H9 (cell line): ENCODE measurements around the gene PNKD. TPM values are rescaled to one million over a fixed set of nuclear protein-coding genes. Genes with fewer than 3 reads are reported as not detected.

Source experiments
- DNase-seq: peaks from one replicate; pipeline ENCODE4 v3.0.0-alpha.2; 2017
- H2AFZ ChIP-seq: one replicate; pipeline ENCODE4 v1.6.1; 2013; ENCODE audit warnings: mild to moderate bottlenecking, low read length, control low read depth, moderate library complexity
- H2AK5ac ChIP-seq: 2 replicates; pipeline ENCODE4 v1.6.1; 2013; ENCODE audit warnings: low read length, control low read depth, mixed read lengths; ENCODE audit not compliant: insufficient read length
- H2BK120ac ChIP-seq: one replicate; pipeline ENCODE4 v1.6.1; 2013; ENCODE audit warnings: low read depth, mild to moderate bottlenecking, low read length, control low read depth, inconsistent platforms; ENCODE audit not compliant: poor library complexity, severe bottlenecking
- H2BK12ac ChIP-seq: 2 replicates; pipeline ENCODE4 v1.6.1; 2013; ENCODE audit warnings: low read length, control low read depth, mixed read lengths, low read depth; ENCODE audit not compliant: insufficient read length
- H2BK15ac ChIP-seq: 2 replicates; pipeline ENCODE4 v1.6.1; 2013; ENCODE audit warnings: low read depth, low read length, control low read depth
- H2BK20ac ChIP-seq: one replicate; pipeline ENCODE4 v1.6.1; 2013; ENCODE audit warnings: low read depth, mild to moderate bottlenecking, low read length, control low read depth, inconsistent platforms; ENCODE audit not compliant: poor library complexity, severe bottlenecking
- H2BK5ac ChIP-seq: 2 replicates; pipeline ENCODE4 v1.6.1; 2013; ENCODE audit warnings: low read length, control low read depth, mixed read lengths; ENCODE audit not compliant: insufficient read length
- H3K14ac ChIP-seq: 2 replicates; pipeline ENCODE4 v1.6.1; 2013; ENCODE audit warnings: low read length, control low read depth; ENCODE audit not compliant: insufficient read depth
- H3K18ac ChIP-seq: 2 replicates; pipeline ENCODE4 v1.6.1; 2013; ENCODE audit warnings: low read depth, mild to moderate bottlenecking, mixed read lengths, low read length, control low read depth; ENCODE audit not compliant: insufficient read length
- H3K23ac ChIP-seq: 2 replicates; pipeline ENCODE4 v1.6.1; 2013; ENCODE audit warnings: low read length, control low read depth, mixed read lengths, low read depth; ENCODE audit not compliant: insufficient read length
- H3K23me2 ChIP-seq: 2 replicates; pipeline ENCODE4 v1.6.1; 2013; ENCODE audit warnings: low read depth, mild to moderate bottlenecking, mixed read lengths, low read length, control low read depth; ENCODE audit not compliant: insufficient read length, poor library complexity, severe bottlenecking
- H3K27ac ChIP-seq: 2 replicates; pipeline ENCODE4 v1.5.1; 2013; ENCODE audit warnings: low read length, control low read depth, mixed read lengths, low read depth; ENCODE audit not compliant: insufficient read length
- H3K27me3 ChIP-seq: 2 replicates; pipeline ENCODE4 v1.6.1; 2013; ENCODE audit warnings: low read length, control low read depth, inconsistent platforms; ENCODE audit not compliant: insufficient read depth
- H3K4ac ChIP-seq: 2 replicates; pipeline ENCODE4 v1.6.1; 2013; ENCODE audit warnings: low read depth, mild to moderate bottlenecking, control low read depth, inconsistent platforms, low read length, moderate library complexity
- H3K4me1 ChIP-seq: 2 replicates; pipeline ENCODE4 v1.6.1; 2013; ENCODE audit warnings: low read length, control low read depth, inconsistent platforms; ENCODE audit not compliant: insufficient read depth
- H3K4me2 ChIP-seq: 2 replicates; pipeline ENCODE4 v1.6.1; 2013; ENCODE audit warnings: low read length, control low read depth, mixed read lengths; ENCODE audit not compliant: insufficient read length, insufficient read depth
- H3K56ac ChIP-seq: 2 replicates; pipeline ENCODE4 v1.6.1; 2013; ENCODE audit warnings: low read depth, mild to moderate bottlenecking, mixed read lengths, low read length, control low read depth; ENCODE audit not compliant: insufficient read length
- H3K79me1 ChIP-seq: 2 replicates; pipeline ENCODE4 v1.6.1; 2013; ENCODE audit warnings: low read depth, mild to moderate bottlenecking, moderate library complexity, low read length, control low read depth, inconsistent platforms; ENCODE audit not compliant: insufficient read depth, poor library complexity, severe bottlenecking
- H3K79me2 ChIP-seq: 2 replicates; pipeline ENCODE4 v1.6.1; 2013; ENCODE audit warnings: low read length, control low read depth, inconsistent platforms; ENCODE audit not compliant: insufficient read depth
- H3K9ac ChIP-seq: 2 replicates; pipeline ENCODE4 v1.6.1; 2013; ENCODE audit warnings: low read length, control low read depth, mixed read lengths; ENCODE audit not compliant: insufficient read length; ENCODE audit errors: extremely low read depth
- H3K9me3 ChIP-seq: one replicate; pipeline ENCODE4 v1.6.1; 2013; ENCODE audit warnings: low read depth, low read length, inconsistent platforms; ENCODE audit not compliant: control insufficient read depth
- H3T11ph ChIP-seq: one replicate; pipeline ENCODE4 v1.6.1; 2013; ENCODE audit warnings: mild to moderate bottlenecking, low read length, control low read depth, inconsistent platforms
- H4K20me1 ChIP-seq: one replicate; pipeline ENCODE4 v1.6.1; 2013; ENCODE audit not compliant: control insufficient read depth, insufficient read length, insufficient read depth
- H4K5ac ChIP-seq: 2 replicates; pipeline ENCODE4 v1.6.1; 2013; ENCODE audit warnings: low read depth, mild to moderate bottlenecking, mixed read lengths, low read length, control low read depth; ENCODE audit not compliant: insufficient read length
- H4K8ac ChIP-seq: replicated peaks from 2 replicates; pipeline ENCODE4 v1.6.1; 2013; ENCODE audit warnings: low read length, control low read depth, mixed read lengths, low read depth; ENCODE audit not compliant: insufficient read length
- H4K91ac ChIP-seq: 2 replicates; pipeline ENCODE4 v1.6.1; 2013; ENCODE audit warnings: low read depth, mild to moderate bottlenecking, moderate library complexity, mixed read lengths, low read length, control low read depth; ENCODE audit not compliant: insufficient read length
- H3K27ac Mint-ChIP-seq, 3 experiments: 2 replicates in 2 of 3; 3 replicates in 1 of 3; pipeline ENCODE4 v1.8.0; 2020 to 2021; ENCODE audit warnings: mixed read lengths in 3 of 3, mild to moderate bottlenecking in 1 of 3, moderate library complexity in 1 of 3
- H3K27me3 Mint-ChIP-seq: 2 replicates; pipeline ENCODE4 v1.8.0; 2021; ENCODE audit warnings: low read depth, mild to moderate bottlenecking, moderate library complexity, mixed read lengths
- H3K36me3 Mint-ChIP-seq, 3 experiments: 2 replicates in 2 of 3; 3 replicates in 1 of 3; pipeline ENCODE4 v1.8.0; 2020 to 2021; ENCODE audit warnings: low read depth in 3 of 3, mixed read lengths in 3 of 3; ENCODE audit not compliant: insufficient read depth in 1 of 3
- H3K4me1 Mint-ChIP-seq, 2 experiments: 2 replicates each; pipeline ENCODE4 v1.8.0; 2020; ENCODE audit warnings: mixed read lengths in 2 of 2
- H3K4me3 Mint-ChIP-seq, 2 experiments: 2 replicates in 1 of 2; 3 replicates in 1 of 2; pipeline ENCODE4 v1.8.0; 2020 to 2021; ENCODE audit warnings: mild to moderate bottlenecking in 2 of 2, mixed read lengths in 2 of 2, moderate library complexity in 1 of 2
- H3K9me3 Mint-ChIP-seq, 2 experiments: 2 replicates in 1 of 2; 3 replicates in 1 of 2; pipeline ENCODE4 v1.8.0; 2020; ENCODE audit warnings: mild to moderate bottlenecking in 2 of 2, mixed read lengths in 2 of 2, moderate library complexity in 1 of 2
- WGBS: extraction: QIAGEN DNeasy Blood & Tissue Kit; methylation state at CpG from one replicate; pipeline ENCODE4 v1.1.7; 2013; ENCODE audit warnings: missing lambda C conversion rate, low lambda C conversion rate, mixed read lengths; ENCODE audit not compliant: insufficient read length; ENCODE audit errors: extremely low coverage; 5-methylcytosine and 5-hydroxymethylcytosine counted together
- total RNA-seq: library from RNA; stranded (reverse); gene quantifications from 2 replicates; pipeline ENCODE4 v1.2.1, GENCODE V29; 2021
- TF ChIP-seq, protein P1 (sequence below): fragments of 200-600 bp; sonication (generic); conservative IDR thresholded peaks from 3 replicates; pipeline ENCODE4 v1.8.0; 2021; ENCODE audit warnings: antibody characterized with exemption, mild to moderate bottlenecking

The PNKD gene
- total RNA-seq, 1 experiment from 2014 or later, result 31.6 TPM

DNA sequence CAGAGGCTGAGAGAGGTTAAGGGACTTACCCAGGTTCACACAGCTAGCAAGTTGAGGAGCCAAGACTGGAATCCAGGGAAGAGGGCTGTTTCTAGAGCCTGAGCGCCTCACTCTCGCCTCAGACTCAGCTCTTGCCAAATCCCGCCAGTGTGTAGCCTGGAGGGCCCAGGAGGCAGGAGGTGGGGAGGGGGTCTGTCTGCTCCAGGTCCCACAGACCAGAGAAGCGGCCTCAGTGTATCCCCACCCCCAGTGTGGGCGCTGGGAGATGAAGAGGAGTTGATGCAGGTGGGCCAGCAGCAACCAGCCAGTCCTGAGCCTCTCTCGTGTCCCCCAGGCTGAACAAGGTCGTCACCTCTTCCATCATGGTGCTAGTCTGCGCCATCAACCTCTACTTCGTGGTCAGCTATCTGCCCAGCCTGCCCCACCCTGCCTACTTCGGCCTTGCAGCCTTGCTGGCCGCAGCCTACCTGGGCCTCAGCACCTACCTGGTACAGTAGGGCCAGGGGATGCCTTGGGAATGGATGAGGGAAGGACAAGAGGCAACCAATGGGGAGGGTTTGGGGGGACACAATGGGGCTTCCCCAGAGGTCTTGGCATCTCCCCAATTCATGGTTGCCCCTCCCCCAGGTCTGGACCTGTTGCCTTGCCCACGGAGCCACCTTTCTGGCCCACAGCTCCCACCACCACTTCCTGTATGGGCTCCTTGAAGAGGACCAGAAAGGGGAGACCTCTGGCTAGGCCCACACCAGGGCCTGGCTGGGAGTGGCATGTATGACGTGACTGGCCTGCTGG lies 124.2 kb downstream of the PNKD start:
- no peak overlapping the region for H2BK5ac ChIP-seq
- H3K56ac ChIP-seq, result no peak overlapping the region
- H4K91ac ChIP-seq, result no peak overlapping the region
- peak overlapping the region in 1 of 2 experiments; percentile 71; a peak in 3 of 5 replicates for H3K4me3 Mint-ChIP-seq
- H3K27me3 Mint-ChIP-seq, result peaks cover 46% of the 10 kb centered on the region
- no peak overlapping the region for H3K23ac ChIP-seq
- peaks cover 20% of the 10 kb centered on the region for H3K27me3 ChIP-seq
- H3K14ac ChIP-seq, result no peak overlapping the region
- H3K9me3 ChIP-seq, result no peaks in the 10 kb centered on the region
- peaks cover 29% of the 10 kb centered on the region for H3K23me2 ChIP-seq
- H2AFZ ChIP-seq, result no peak overlapping the region
- no peak overlapping the region for H4K5ac ChIP-seq
- no peaks in the 10 kb centered on the region; the same call in 1 of the 2 replicates for H3K4me1 ChIP-seq
- H4K8ac ChIP-seq, result no peak overlapping the region
- TF ChIP-seq, protein P1, sequence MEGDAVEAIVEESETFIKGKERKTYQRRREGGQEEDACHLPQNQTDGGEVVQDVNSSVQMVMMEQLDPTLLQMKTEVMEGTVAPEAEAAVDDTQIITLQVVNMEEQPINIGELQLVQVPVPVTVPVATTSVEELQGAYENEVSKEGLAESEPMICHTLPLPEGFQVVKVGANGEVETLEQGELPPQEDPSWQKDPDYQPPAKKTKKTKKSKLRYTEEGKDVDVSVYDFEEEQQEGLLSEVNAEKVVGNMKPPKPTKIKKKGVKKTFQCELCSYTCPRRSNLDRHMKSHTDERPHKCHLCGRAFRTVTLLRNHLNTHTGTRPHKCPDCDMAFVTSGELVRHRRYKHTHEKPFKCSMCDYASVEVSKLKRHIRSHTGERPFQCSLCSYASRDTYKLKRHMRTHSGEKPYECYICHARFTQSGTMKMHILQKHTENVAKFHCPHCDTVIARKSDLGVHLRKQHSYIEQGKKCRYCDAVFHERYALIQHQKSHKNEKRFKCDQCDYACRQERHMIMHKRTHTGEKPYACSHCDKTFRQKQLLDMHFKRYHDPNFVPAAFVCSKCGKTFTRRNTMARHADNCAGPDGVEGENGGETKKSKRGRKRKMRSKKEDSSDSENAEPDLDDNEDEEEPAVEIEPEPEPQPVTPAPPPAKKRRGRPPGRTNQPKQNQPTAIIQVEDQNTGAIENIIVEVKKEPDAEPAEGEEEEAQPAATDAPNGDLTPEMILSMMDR, result no peak
- no CpG with 5 or more reads among the region's 13 CpGs for WGBS
- H3K4me1 Mint-ChIP-seq, result peaks cover 26 to 45% of the 10 kb centered on the region in 2 experiments
- no peaks in the 10 kb centered on the region for H4K20me1 ChIP-seq
- H3K79me2 ChIP-seq, result no peaks in the 10 kb centered on the region
- H2BK20ac ChIP-seq, result no peak overlapping the region
- no peak overlapping the region for H3K4ac ChIP-seq
- H3K79me1 ChIP-seq, result no peaks in the 10 kb centered on the region
- no peak for DNase-seq
- no peak overlapping the region for H2AK5ac ChIP-seq
- no peak overlapping the region for H3K4me2 ChIP-seq
- H3K27ac Mint-ChIP-seq, result peak overlapping the region in 1 of 3 experiments; percentile 44; a peak in 1 of 7 replicates
- no peak overlapping the region for H3K9ac ChIP-seq
- no peak overlapping the region for H2BK120ac ChIP-seq
- no peak overlapping the region for H3T11ph ChIP-seq
- no peak overlapping the region for H3K18ac ChIP-seq
- no peaks in the 10 kb centered on the region for H3K36me3 Mint-ChIP-seq
- no peaks in the 10 kb centered on the region; a peak in 1 of 5 replicates for H3K9me3 Mint-ChIP-seq
- H2BK15ac ChIP-seq, result no peak overlapping the region
- H3K27ac ChIP-seq, result no peak overlapping the region
- no peak overlapping the region for H2BK12ac ChIP-seq
